Lower leg skin (tissue), 4 donors: ENCODE measurements around the gene HRK. TPM values are rescaled to one million over a fixed set of nuclear protein-coding genes. Genes with fewer than 3 reads are reported as not detected.

Source experiments
- DNase-seq, 2 donors: peaks; one replicate each; pipeline ENCODE4 v3.0.0-alpha.2; 2019; ENCODE audit warnings: low spot score in 2 of 2
- H3K4me3 ChIP-seq: fragments of 200-600 bp; sonication (generic); 2 replicates; pipeline ENCODE4 v1.5.1; 2017; ENCODE audit warnings: mild to moderate bottlenecking, low read depth; ENCODE audit not compliant: poor library complexity, severe bottlenecking
- POLR2A ChIP-seq, 2 donors: fragments of 450-650 bp; IDR thresholded peaks; one replicate each; pipeline ENCODE4 v1.6.1; 2016 to 2017; ENCODE audit warnings: antibody characterized with exemption in 2 of 2, mild to moderate bottlenecking in 1 of 2, moderate library complexity in 1 of 2
- WGBS, 2 donors: methylation state at CpG; one replicate each; pipeline ENCODE4 v1.1.5; 2018; 5-methylcytosine and 5-hydroxymethylcytosine counted together
- intact Hi-C: fragments of 100-400 bp; cut with DNase I; formaldehyde crosslinking; loops from one replicate; pipeline ENCODE4 v1.15.0; 2023; ENCODE audit warnings: low total_unique reads
- total RNA-seq, 4 donors: library from RNA; depleted of rRNA; stranded (reverse); fragments of >200 nt; gene quantifications; one replicate each; pipeline ENCODE4 v1.1.0, GENCODE V29; 2016
- TF ChIP-seq, protein P1 (sequence below), 3 donors: fragments of 450-650 bp; IDR thresholded peaks; one replicate each; pipeline ENCODE4 v1.5.1; 2016; ENCODE audit warnings: antibody characterized with exemption in 3 of 3, mild to moderate bottlenecking in 3 of 3, moderate library complexity in 2 of 3

Gene HRK
- total RNA-seq, 4 donors from 2014 or later, result 0.03 to 0.38 (median 0.08) TPM

DNA sequence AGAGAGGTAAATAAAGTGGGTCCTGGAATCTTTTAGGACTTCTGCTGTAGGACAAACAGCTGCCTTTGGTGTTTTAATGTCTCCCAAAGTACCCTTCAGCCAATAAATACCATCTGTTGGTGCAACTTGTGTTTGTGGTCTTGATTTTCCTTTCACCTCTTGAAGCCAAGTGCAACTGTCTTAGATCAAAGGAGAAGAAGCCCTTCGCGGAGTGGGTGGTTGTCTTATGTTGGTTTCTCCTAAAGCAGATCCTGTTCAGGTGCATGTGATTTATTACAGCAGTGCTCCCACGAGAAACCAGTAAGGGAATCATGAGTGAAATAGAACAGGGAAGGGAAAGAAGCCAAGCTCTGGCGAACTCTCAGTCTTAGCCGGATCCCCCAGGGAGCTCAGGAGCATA, 27.7 kb downstream of the HRK start:
- DNase-seq, result no peak
- intact Hi-C loops, result no loop called here
- TF ChIP-seq, protein P1, sequence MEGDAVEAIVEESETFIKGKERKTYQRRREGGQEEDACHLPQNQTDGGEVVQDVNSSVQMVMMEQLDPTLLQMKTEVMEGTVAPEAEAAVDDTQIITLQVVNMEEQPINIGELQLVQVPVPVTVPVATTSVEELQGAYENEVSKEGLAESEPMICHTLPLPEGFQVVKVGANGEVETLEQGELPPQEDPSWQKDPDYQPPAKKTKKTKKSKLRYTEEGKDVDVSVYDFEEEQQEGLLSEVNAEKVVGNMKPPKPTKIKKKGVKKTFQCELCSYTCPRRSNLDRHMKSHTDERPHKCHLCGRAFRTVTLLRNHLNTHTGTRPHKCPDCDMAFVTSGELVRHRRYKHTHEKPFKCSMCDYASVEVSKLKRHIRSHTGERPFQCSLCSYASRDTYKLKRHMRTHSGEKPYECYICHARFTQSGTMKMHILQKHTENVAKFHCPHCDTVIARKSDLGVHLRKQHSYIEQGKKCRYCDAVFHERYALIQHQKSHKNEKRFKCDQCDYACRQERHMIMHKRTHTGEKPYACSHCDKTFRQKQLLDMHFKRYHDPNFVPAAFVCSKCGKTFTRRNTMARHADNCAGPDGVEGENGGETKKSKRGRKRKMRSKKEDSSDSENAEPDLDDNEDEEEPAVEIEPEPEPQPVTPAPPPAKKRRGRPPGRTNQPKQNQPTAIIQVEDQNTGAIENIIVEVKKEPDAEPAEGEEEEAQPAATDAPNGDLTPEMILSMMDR (IDR thresholded peaks at IDR 0.05), result no peak
- TF ChIP-seq POLR2A (IDR thresholded peaks at IDR 0.05), result no peak
- H3K4me3 ChIP-seq, result no peak overlapping the region
- WGBS, 2 donors, result 54 to 55% methylated on average over 5 of the region's 5 CpGs

DNA sequence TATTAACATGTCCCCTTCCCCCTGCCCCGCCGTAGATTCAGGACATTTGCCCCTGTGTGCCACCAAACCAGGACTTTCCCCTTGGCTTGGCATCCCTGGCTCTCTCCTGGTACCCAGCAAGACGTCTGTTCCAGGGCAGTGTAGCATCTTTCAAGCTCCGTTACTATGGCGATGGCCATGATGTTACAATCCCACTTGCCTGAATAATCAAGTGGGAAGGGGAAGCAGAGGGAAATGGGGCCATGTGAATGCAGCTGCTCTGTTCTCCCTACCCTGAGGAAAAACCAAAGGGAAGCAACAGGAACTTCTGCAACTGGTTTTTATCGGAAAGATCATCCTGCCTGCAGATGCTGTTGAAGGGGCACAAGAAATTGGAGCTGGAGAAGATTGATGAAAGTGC, 28.9 kb downstream of the HRK start:
- TF ChIP-seq, protein P1 (IDR thresholded peaks at IDR 0.05), result no peak
- TF ChIP-seq POLR2A (IDR thresholded peaks at IDR 0.05), result no peak
- intact Hi-C loops, result no loop called here
- 70 to 74% methylated on average over 6 of the region's 6 CpGs for WGBS, 2 donors
- H3K4me3 ChIP-seq, result no peak overlapping the region
- DNase-seq, result no peak

DNA sequence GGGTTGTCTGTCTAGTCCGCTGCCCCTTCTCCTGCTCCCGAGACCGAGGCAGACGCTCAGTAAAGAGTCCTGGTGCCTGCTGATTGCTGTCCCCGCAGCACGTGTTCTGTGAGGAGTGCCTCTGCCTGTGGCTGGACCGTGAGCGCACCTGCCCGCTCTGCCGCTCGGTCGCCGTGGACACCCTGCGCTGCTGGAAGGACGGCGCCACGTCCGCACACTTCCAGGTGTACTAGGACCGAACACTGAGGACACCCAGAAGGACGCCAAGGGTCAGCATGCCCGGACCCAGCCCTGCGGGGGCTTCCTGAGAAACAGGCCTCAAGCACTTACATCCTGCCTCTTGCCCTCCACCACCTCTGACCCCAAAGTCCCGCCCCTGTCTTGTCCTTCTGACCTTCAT, 32.0 kb downstream of the HRK start:
- DNase-seq, result no peak
- intact Hi-C loops, result no loop called here
- no peak overlapping the region for H3K4me3 ChIP-seq
- 93% methylated on average over 23 of the region's 23 CpGs for WGBS, 2 donors
- TF ChIP-seq, protein P1 (IDR thresholded peaks at IDR 0.05), result no peak
- no peak for TF ChIP-seq POLR2A (IDR thresholded peaks at IDR 0.05)

DNA sequence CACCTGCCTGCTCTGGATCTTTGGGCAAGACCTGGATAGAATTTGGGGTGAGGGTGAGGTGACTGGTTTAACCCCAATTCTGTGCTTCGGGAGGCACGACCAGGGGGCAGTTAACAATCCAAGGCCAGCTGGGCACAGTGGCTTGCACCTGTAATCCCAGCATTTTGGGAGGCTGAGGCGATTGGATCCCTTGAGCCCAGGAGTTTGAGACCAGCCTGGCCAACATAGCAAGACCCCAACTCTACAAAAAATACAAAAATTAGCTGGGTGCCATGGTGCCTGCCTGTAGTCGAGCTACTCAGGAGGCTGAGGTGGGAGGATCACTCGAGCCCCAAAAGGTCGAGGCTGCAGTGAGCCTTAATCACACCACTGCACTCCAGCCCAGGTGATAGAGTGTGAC, 38.2 kb downstream of the HRK start:
- no peak for TF ChIP-seq POLR2A (IDR thresholded peaks at IDR 0.05)
- TF ChIP-seq, protein P1 (IDR thresholded peaks at IDR 0.05), result no peak
- DNase-seq, result no peak
- 92 to 94% methylated on average over 6 of the region's 6 CpGs for WGBS, 2 donors
- H3K4me3 ChIP-seq, result no peak overlapping the region
- intact Hi-C loops, result no loop called here

DNA sequence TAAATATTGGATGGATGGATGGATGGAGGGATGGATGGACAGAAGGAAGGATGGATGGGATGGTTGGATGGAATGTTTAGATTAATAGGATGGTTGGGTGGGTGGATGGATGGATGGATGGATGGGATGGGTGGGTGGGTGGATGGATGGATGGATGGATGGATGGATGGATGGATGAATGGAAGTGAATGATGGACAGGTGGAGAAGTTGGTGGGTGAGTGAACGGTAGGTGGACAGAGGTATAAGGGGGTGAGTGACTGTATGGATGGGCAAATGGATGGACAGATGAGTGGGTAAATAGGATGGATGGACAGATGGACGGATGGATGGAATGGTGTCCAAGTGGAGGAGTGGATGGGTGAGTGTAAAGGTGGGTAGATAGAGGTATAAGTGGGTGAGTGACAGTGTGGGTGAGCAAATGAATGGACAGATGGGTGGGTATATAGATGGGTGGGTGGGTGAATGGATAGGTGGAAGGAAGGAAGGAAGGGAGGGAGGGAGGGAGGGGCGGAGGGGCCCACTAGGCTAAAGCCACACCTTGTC, 41.9 kb downstream of the HRK start:
- WGBS, 2 donors, result 77 to 94% methylated on average over 3 of the region's 3 CpGs
- DNase-seq, result no peak
- H3K4me3 ChIP-seq, result no peak overlapping the region
- intact Hi-C loops, result loop anchor here (10.0 kb wide), 1 partner anchor 745 kb away; no protein-coding TSS in a partner anchor
- TF ChIP-seq, protein P1 (IDR thresholded peaks at IDR 0.05), result no peak
- TF ChIP-seq POLR2A (IDR thresholded peaks at IDR 0.05), result no peak

DNA sequence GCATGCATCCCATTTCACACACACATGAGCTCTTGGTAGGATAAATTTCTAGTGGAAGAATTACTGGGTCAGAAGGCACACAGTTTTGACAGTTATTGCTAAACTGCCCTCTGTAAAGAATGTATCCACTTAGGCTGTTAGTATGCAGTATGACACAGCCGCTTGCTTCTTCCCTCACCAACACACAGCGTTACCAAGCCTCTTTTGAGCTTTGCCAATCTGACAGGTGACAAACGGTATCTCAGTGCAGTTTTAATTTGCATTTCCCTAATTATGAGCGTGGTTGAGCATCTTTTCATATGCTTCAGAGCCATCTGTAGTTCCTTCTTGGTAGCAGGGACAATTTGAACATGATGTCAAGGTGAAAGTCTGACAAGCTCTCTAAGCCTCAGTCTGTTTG, 42.9 kb downstream of the HRK start:
- DNase-seq, result no peak
- WGBS, 2 donors, result 82 to 84% methylated on average over 4 of the region's 4 CpGs
- H3K4me3 ChIP-seq, result no peak overlapping the region
- intact Hi-C loops, result loop anchor here (10.0 kb wide), 1 partner anchor 746 kb away; no protein-coding TSS in a partner anchor
- TF ChIP-seq, protein P1 (IDR thresholded peaks at IDR 0.05), result no peak
- no peak for TF ChIP-seq POLR2A (IDR thresholded peaks at IDR 0.05)
